Activated CD4-positive, alpha-beta T cell treated with anti-CD3 and anti-CD28 coated beads, Interleukin-2, amount 50 U/mL, for 48 hours (primary cell): Measurements from ENCODE around the gene ARID1B.
A peak's percentile ranks its signal among the peaks of the same experiment; 100 is the strongest.

ENCODE experiments used
- DNase-seq, 2 experiments: peaks; one replicate each; pipeline ENCODE4 v3.0.0-alpha.2; 2020

Gene ARID1B

GRCh38 chr6:156774863-156775405, 2.2 kb upstream of the ARID1B start:
- no peak for DNase-seq

- no peak for DNase-seq
Measured at GRCh38 chr6:156775717-156776116, 1.5 kb upstream of the ARID1B start.

- no peak for DNase-seq
Measured at GRCh38 chr6:156776470-156776839, 723 bp upstream of the ARID1B start.

- DNase-seq = peak; percentile 58 to 62
Measured at GRCh38 chr6:156777577-156778453, 637 bp downstream of the ARID1B start.

GRCh38 chr6:156778454-156779205, 1.5 kb downstream of the ARID1B start:
- DNase-seq = peak; percentile 46 to 56

GRCh38 chr6:156779206-156780094, 2.3 kb downstream of the ARID1B start:
- DNase-seq = peak; percentile 65 to 66

- DNase-seq = peak; percentile 29 to 51
Measured at GRCh38 chr6:156780102-156780641, 3.0 kb downstream of the ARID1B start.

- DNase-seq = no peak
Measured at GRCh38 chr6:156780962-156781853, 4.0 kb downstream of the ARID1B start.

GRCh38 chr6:156781861-156782631, 4.9 kb downstream of the ARID1B start:
- no peak for DNase-seq

- no peak for DNase-seq
Measured at GRCh38 chr6:156782691-156783320, 5.6 kb downstream of the ARID1B start.

- no peak for DNase-seq
Measured at GRCh38 chr6:156783958-156784357, 6.8 kb downstream of the ARID1B start.

GRCh38 chr6:156786652-156787051, 9.5 kb downstream of the ARID1B start:
- no peak for DNase-seq

- DNase-seq = no peak
Measured at GRCh38 chr6:156787569-156788492, 10.7 kb downstream of the ARID1B start.

- no peak for DNase-seq
Measured at GRCh38 chr6:156789081-156789943, 12.1 kb downstream of the ARID1B start.

- DNase-seq = no peak
Measured at GRCh38 chr6:156790711-156791319, 13.6 kb downstream of the ARID1B start.

- DNase-seq = no peak
Measured at GRCh38 chr6:156791320-156791850, 14.2 kb downstream of the ARID1B start.

GRCh38 chr6:156793200-156793599, 16.0 kb downstream of the ARID1B start:
- DNase-seq = no peak
